Measurements from ENCODE around the gene POLN. TPM values are rescaled to one million over a fixed set of nuclear protein-coding genes. Genes with fewer than 3 reads are reported as not detected.

Gene POLN
- total and polyA plus RNA-seq, 12 donors, result 0.69 to 10.6 (median 3.0) TPM

DNA sequence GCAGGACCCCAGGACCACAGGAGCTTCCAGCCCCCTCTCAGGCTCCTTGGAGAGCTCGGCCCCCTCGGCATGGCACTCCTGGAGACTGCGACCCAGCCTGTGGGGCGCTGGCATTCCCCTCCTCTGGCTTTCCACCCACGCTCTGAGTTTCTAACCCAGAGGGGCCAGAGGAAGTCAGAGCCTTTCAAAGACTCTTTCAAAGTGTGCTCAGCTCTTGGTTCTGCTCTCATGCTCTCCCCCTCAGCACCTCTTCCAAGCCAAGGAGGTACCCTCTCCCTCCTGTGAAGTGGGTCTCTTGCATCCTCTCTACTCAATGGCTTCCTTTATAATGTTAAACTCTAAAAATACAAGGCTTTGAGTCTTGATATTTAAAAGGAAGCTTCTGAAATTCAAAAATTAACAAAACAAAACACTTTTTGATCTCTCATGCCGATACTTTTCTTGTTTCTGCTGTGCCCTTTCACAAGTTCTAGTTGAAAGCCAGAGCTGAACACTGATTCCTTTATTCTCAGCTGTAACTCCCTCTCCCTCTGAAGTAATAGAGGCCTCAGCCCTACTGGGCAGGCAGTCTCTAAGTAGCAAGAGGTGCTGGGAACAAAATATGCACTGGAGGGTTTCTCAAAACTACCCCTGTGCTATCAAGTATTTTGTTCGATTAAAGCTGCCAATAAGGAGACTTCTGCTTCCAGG, 100.0 kb downstream of the POLN start:
- Histone ChIP-seq H3K4me3 (no peak overlapping the region), H3K36me3 (replicated peaks in 1 of 2) (no peaks in the 10 kb centered on the region), H3K27ac (no peak overlapping the region), H3K4me1 (replicated peaks in 1 of 2) (no peaks in the 10 kb centered on the region), H3K9me3 (replicated peaks in 1 of 3) (no peaks in the 10 kb centered on the region), H3K27me3 (no peaks in the 10 kb centered on the region)
- intact Hi-C loops (cut with DNase I), result no loop called here
- no peak for DNase-seq
- 83 to 87% (median 85%) methylated on average over 4 to 7 of the region's 7 CpGs for whole genome bisulfite sequencing, 4 donors
- TF ChIP-seq, protein P1, sequence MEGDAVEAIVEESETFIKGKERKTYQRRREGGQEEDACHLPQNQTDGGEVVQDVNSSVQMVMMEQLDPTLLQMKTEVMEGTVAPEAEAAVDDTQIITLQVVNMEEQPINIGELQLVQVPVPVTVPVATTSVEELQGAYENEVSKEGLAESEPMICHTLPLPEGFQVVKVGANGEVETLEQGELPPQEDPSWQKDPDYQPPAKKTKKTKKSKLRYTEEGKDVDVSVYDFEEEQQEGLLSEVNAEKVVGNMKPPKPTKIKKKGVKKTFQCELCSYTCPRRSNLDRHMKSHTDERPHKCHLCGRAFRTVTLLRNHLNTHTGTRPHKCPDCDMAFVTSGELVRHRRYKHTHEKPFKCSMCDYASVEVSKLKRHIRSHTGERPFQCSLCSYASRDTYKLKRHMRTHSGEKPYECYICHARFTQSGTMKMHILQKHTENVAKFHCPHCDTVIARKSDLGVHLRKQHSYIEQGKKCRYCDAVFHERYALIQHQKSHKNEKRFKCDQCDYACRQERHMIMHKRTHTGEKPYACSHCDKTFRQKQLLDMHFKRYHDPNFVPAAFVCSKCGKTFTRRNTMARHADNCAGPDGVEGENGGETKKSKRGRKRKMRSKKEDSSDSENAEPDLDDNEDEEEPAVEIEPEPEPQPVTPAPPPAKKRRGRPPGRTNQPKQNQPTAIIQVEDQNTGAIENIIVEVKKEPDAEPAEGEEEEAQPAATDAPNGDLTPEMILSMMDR (IDR thresholded peaks at IDR 0.05), result no peak
- no peak for TF ChIP-seq POLR2A (IDR thresholded peaks at IDR 0.05)

DNA sequence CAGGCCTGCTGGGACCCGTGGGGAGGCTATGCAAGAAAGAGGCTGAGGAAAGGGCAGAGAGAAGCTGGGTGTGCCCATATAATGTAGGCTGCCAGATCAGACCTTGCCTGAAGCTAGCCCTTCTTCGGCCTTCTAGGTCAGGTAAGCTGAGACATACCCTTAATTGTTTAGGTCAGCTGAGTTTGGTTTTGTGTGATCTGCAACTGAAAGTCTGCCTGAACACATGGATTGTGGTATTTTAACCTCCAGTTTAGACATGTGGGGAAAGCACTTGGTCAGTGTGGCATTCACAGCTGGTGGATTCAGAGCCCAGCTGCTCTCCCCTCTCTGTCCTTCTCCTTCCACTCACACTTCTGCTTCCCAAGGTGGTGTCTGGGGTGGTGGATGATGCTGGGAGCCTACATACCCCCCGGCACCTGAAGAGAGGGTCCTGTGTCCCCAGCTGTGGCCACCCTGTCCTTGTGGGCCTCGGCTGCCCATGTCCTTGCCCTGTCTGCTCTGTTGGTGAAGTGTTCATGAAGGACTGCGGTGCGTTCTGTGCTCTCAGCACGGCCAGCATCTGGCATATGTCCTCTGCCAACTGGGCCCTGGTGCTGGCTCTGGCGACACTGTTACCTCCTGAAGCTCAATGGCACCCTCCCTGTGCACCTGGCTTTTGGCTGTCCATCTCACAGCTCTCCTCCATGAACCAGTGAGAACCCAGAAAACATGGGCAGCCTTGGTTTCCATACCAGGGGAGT, 100.7 kb downstream of the POLN start:
- TF ChIP-seq POLR2A (IDR thresholded peaks at IDR 0.05), result no peak
- TF ChIP-seq, protein P1 (IDR thresholded peaks at IDR 0.05), result no peak
- 78 to 91% (median 84%) methylated on average over 4 to 8 of the region's 8 CpGs for whole genome bisulfite sequencing, 4 donors
- DNase-seq, result no peak
- Histone ChIP-seq H3K9me3 (replicated peaks in 1 of 3) (no peaks in the 10 kb centered on the region), H3K4me3 (no peak overlapping the region), H3K4me1 (replicated peaks in 1 of 2) (no peaks in the 10 kb centered on the region), H3K27ac (no peak overlapping the region), H3K36me3 (replicated peaks in 1 of 2) (no peaks in the 10 kb centered on the region), H3K27me3 (no peaks in the 10 kb centered on the region)
- intact Hi-C loops (cut with DNase I), result no loop called here

DNA sequence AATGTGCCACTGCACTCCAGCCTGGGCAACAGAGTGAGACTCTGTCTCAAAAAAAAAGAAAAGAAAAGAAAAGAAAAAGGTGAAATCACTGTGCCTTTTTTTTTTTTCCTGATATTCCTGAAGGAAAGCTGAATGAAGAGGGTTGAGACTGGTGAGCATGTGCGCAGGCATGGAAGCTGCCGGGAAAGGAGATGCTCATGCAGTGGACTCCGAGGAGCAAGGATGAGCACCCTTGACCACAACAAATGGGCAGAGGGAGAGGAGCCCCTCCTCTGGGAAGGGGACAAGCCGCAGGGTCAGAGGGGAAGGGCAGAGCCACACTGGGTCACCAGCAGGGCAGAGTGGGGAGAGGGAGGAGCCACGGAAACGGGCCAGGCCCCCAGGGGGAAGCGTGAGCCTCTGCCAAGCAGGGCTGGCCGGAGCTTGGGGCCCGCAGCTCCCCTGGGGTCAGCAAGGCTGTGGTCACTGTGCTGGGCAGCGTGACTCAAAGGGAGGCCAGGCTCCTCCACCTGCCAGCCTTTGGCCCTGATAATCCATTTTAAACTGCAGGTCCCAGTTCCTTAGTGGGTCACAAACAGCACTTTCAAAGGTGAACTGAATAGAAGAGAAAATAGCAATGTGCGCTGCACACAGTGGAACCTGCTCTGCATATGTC, 102.9 kb downstream of the POLN start:
- Histone ChIP-seq H3K27me3 (no peaks in the 10 kb centered on the region), H3K27ac (no peak overlapping the region), H3K4me1 (replicated peaks in 1 of 2) (no peaks in the 10 kb centered on the region), H3K9me3 (replicated peaks in 1 of 3) (no peaks in the 10 kb centered on the region), H3K4me3 (no peak overlapping the region), H3K36me3 (replicated peaks in 1 of 2) (no peaks in the 10 kb centered on the region)
- TF ChIP-seq POLR2A (IDR thresholded peaks at IDR 0.05), result no peak
- TF ChIP-seq, protein P1 (IDR thresholded peaks at IDR 0.05), result no peak
- DNase-seq, result no peak
- WGBS, 4 donors, result 66 to 78% (median 73%) methylated on average over 10 to 11 of the region's 11 CpGs
- intact Hi-C loops (cut with DNase I), result no loop called here

DNA sequence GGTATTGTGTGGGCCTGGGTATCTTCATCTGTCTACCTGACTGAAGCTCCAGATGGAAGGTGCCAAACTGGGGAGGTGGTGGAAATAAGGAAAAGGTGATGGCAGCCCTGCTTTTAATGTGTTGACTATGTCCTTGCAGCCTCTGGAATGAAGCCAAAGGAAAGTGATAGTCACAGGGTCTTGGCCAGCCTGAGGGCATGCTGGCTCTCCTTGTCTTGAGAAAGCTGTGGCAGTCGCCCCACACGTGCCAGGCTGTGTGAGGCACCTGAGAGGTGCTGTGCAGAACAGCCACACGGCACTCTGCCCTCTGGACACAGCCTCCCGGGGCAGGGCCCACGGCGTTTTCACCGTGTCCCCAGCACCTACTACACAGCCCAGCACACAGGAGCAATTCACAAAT, 105.2 kb downstream of the POLN start:
- TF ChIP-seq, protein P1 (IDR thresholded peaks at IDR 0.05), result no peak
- TF ChIP-seq POLR2A (IDR thresholded peaks at IDR 0.05), result no peak
- no peak for DNase-seq
- no peak overlapping the region for H3K4me3 ChIP-seq
- no peaks in the 10 kb centered on the region for H3K4me1 ChIP-seq (replicated peaks in 1 of 2)
- WGBS, 4 donors, result 73 to 85% (median 77%) methylated on average over 3 to 7 of the region's 7 CpGs
- H3K36me3 ChIP-seq (replicated peaks in 1 of 2), result no peaks in the 10 kb centered on the region
- H3K27ac ChIP-seq, result no peak overlapping the region
- intact Hi-C loops (cut with DNase I), result no loop called here
- no peaks in the 10 kb centered on the region for H3K27me3 ChIP-seq
- peaks cover 0 to 4% (median 0%) of the 10 kb centered on the region in 3 donors for H3K9me3 ChIP-seq (replicated peaks in 1 of 3)
